ENCODE results near the gene NUS1. TPM values are rescaled to one million over a fixed set of nuclear protein-coding genes. Genes with fewer than 3 reads are reported as not detected.
A peak's percentile ranks its signal among the peaks of the same experiment; 100 is the strongest.

NUS1 gene
- total and polyA plus RNA-seq, 2 of the 13 experiments (the other 11 are each of a cell fraction or from before 2014, with no cell fraction given) = 18.3 to 18.6 TPM

- TF ChIP-seq, protein P1, sequence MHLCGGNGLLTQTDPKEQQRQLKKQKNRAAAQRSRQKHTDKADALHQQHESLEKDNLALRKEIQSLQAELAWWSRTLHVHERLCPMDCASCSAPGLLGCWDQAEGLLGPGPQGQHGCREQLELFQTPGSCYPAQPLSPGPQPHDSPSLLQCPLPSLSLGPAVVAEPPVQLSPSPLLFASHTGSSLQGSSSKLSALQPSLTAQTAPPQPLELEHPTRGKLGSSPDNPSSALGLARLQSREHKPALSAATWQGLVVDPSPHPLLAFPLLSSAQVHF (CRISPR knock-in tag; IDR thresholded peaks at IDR 0.05) = no peak
- no peak for TF ChIP-seq POLR2AphosphoS5 (IDR thresholded peaks at IDR 0.05; ENCODE audit: low read depth, low read length)
- TF ChIP-seq ZNF484 (CRISPR knock-in tag; IDR thresholded peaks at IDR 0.05; ENCODE audit: borderline replicate concordance, low read depth) = no peak
- no peak for TF ChIP-seq NR2F2 (IDR thresholded peaks at IDR 0.05; ENCODE audit: borderline replicate concordance, low read depth)
Observed at GRCh38 chr6:117666881-117667280, 8.4 kb upstream of the NUS1 start (continued).

GRCh38 chr6:117668736-117669135, 6.5 kb upstream of the NUS1 start:
- in situ Hi-C loops (cut with HindIII; ENCODE audit: extremely low pct_ligation_motif_present, low pct_unique_long_range_greater_than_20kb) (no loop called here), intact Hi-C loops (cut with micrococcal nuclease; ENCODE audit: unreplicated experiment) (no loop called here)
- BruUV-seq (replicated peaks) = no TSS peak
- POLR2A ChIA-PET = no interaction called here
- Histone ChIP-seq H3K27me3 (ENCODE audit: control insufficient read depth in 1 of 2, insufficient read depth in 2 of 2, low read length in 2 of 2) (no peaks in the 10 kb centered on the region), H3K27ac (ENCODE audit: extremely low read length, insufficient read depth, low read length) (no peak overlapping the region), H4K20me1 (ENCODE audit: insufficient read depth, low read length) (no peaks in the 10 kb centered on the region), H3K4me3 (replicated peaks in 1 of 3; ENCODE audit: insufficient read depth in 1 of 3, low read depth in 2 of 3, low read length in 3 of 3) (no peak overlapping the region), H3K36me3 (replicated peaks in 1 of 2; ENCODE audit: control insufficient read depth in 1 of 2, insufficient read depth in 2 of 2, low read length in 2 of 2) (no peaks in the 10 kb centered on the region), H3K9ac (ENCODE audit: insufficient read depth, low read depth, low read length) (no peak overlapping the region), H3K4me1 (ENCODE audit: insufficient read depth, low read length) (peaks cover 14% of the 10 kb centered on the region), H3K9me3 (ENCODE audit: low read length) (no peaks in the 10 kb centered on the region), H3K4me2 (ENCODE audit: low read depth, low read length) (no peak overlapping the region), H2AFZ (ENCODE audit: low read length) (no peak overlapping the region), H3K79me2 (ENCODE audit: insufficient read depth, low read length) (no peaks in the 10 kb centered on the region)
- CTCF ChIA-PET (ENCODE audit: low intra/inter-chr PET ratio, low total read pairs) = no interaction called here
- no peak for FAIRE-seq
- DNase-seq (ENCODE audit: low spot score) = no peak
- ATAC-seq = peak; percentile 47
- TF ChIP-seq SOX13 (IDR thresholded peaks at IDR 0.05) = no peak
- peak in 1 of 2 experiments; percentile 64; a peak in 1 of 4 replicates for TF ChIP-seq SOX13 (CRISPR knock-in tag; conservative IDR thresholded peaks at IDR 0.05 in 1 of 2, IDR thresholded peaks at IDR 0.05 in 1 of 2)
- no peak for TF ChIP-seq MEIS2 (CRISPR knock-in tag; IDR thresholded peaks at IDR 0.05)

DNA sequence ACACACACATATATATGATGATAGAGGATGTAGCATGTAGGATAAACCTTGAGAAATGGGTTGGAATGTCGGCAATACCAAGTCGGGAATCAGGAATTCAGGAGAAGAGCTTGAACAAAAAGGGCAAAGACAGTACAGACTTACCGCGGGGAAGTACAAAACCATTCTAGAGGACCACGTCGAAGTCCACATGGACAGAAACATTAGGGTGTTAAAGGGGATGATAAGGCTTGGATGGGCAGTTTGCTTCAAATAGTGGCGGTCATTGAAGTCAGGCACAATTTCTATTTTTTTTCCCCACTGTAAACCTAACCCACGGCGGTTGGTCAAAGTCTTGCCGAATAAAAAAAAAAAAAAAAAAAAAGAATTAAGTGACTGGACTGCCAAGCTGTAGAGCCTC, 766 bp upstream of the NUS1 start:
- FAIRE-seq (no peak), ATAC-seq (no peak; the same call in 2 of the 3 replicates), DNase-seq (ENCODE audit: low spot score) (no peak)
- peaks cover 28% of the 10 kb centered on the region for H4K20me1 ChIP-seq (ENCODE audit: insufficient read depth, low read length)
- H3K4me3 ChIP-seq (replicated peaks in 1 of 3; ENCODE audit: insufficient read depth in 1 of 3, low read depth in 2 of 3, low read length in 3 of 3) = peak overlapping the region; percentile 86 to 93 (median 88)
- peaks cover 0 to 5% of the 10 kb centered on the region in 2 experiments; a peak in 1 of 5 replicates for H3K36me3 ChIP-seq (replicated peaks in 1 of 2; ENCODE audit: control insufficient read depth in 1 of 2, insufficient read depth in 2 of 2, low read length in 2 of 2)
- CTCF ChIA-PET (ENCODE audit: low intra/inter-chr PET ratio, low total read pairs) = no interaction called here
- in situ Hi-C loops (cut with HindIII; ENCODE audit: extremely low pct_ligation_motif_present, low pct_unique_long_range_greater_than_20kb) (no loop called here), intact Hi-C loops (cut with micrococcal nuclease; ENCODE audit: unreplicated experiment) (no loop called here)
- peak overlapping the region; percentile 92 for H3K4me2 ChIP-seq (ENCODE audit: low read depth, low read length)
- peak overlapping the region; percentile 62 for H3K27ac ChIP-seq (ENCODE audit: extremely low read length, insufficient read depth, low read length)
- peaks cover 44% of the 10 kb centered on the region for H3K79me2 ChIP-seq (ENCODE audit: insufficient read depth, low read length)
- no peaks in the 10 kb centered on the region; a peak in 1 of 5 replicates for H3K27me3 ChIP-seq (ENCODE audit: control insufficient read depth in 1 of 2, insufficient read depth in 2 of 2, low read length in 2 of 2)
- POLR2A ChIA-PET = no interaction called here
- WGBS (ENCODE audit: low lambda C conversion rate) = 45% methylated on average over 10 of the region's 10 CpGs
- peaks cover 49% of the 10 kb centered on the region for H3K4me1 ChIP-seq (ENCODE audit: insufficient read depth, low read length)
- H3K9ac ChIP-seq (ENCODE audit: insufficient read depth, low read depth, low read length) = peak overlapping the region; percentile 80
- peak overlapping the region; percentile 100 for H2AFZ ChIP-seq (ENCODE audit: low read length)
- H3K9me3 ChIP-seq (ENCODE audit: low read length) = no peaks in the 10 kb centered on the region
- TF ChIP-seq MTF2 (CRISPR knock-in tag; IDR thresholded peaks at IDR 0.05; ENCODE audit: borderline replicate concordance) (peak; percentile 11; the same call in 1 of the 2 replicates), ZNF777 (CRISPR knock-in tag; IDR thresholded peaks at IDR 0.05) (0 out of 2 replicates have a peak, but pooled peaks have one; percentile 9), ZSCAN25 (CRISPR knock-in tag; IDR thresholded peaks at IDR 0.05) (no peak), TEAD3 (CRISPR knock-in tag; optimal IDR thresholded peaks at IDR 0.05; ENCODE audit: borderline replicate concordance) (peak; percentile 34), ZNF136 (CRISPR knock-in tag; IDR thresholded peaks at IDR 0.05; ENCODE audit: low read depth) (0 out of 2 replicates have a peak, but pooled peaks have one; percentile 4)
- BruUV-seq (replicated peaks) = no TSS peak

Measured in HepG2 (cell line).